HTR-8/SVneo (cell line): ENCODE measurements around the gene LACTBL1.

Source experiments
- DNase-seq: peaks from one replicate; pipeline ENCODE4 v3.0.0; 2011; ENCODE audit warnings: low spot score, mixed read lengths; ENCODE audit not compliant: insufficient read length
- FAIRE-seq: peaks from 2 replicates; lab custom pipeline; 2011; peaks lifted over from hg19 to GRCh38; lab: Jason Lieb, UNC

LACTBL1 gene

DNA sequence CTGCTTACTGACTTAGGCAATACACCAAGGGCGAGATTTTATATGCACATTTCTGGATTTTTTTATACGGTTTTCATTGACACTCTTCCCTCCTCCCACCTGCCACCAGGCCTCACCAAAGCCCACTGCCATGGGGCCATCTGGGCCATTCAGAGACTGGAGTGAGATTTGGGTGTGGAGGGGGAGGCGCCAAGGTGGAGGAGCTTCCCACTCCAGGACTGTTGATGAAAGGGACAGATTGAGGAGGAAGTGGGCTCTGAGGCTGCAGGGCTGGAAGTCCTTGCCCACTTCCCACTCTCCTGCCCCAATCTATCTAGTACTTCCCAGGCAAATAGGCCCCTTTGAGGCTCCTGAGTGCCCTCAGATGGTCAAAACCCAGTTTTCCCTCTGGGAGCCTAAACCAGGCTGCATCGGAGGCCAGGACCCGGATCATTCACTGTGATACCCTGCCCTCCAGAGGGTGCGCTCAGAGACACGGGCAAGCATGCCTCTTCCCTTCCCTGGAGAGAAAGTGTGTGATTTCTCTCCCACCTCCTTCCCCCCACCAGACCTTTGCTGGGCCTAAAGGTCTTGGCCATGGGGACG, 57.9 kb downstream of the LACTBL1 start:
- DNase-seq (no peak), FAIRE-seq (no peak)

DNA sequence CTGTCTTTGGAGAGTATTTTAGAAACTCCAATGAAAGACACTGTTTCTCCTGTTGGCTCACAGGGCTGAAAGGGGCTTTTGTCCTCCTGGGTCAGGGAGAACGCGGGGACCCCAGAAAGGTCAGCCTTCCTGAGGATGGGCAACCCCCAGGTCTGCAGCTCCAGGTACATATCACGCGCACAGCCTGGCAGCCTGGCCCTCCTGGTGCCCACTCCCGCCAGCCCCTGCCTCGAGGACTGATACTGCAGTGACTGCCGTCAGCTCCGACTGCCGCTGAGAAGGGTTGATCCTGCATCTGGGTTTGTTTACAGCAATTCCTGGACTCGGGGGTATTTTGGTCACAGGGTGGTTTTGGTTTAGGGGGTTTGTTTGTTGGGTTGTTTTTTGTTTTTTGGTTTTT, 58.5 kb downstream of the LACTBL1 start:
- DNase-seq = no peak
- FAIRE-seq = no peak

DNA sequence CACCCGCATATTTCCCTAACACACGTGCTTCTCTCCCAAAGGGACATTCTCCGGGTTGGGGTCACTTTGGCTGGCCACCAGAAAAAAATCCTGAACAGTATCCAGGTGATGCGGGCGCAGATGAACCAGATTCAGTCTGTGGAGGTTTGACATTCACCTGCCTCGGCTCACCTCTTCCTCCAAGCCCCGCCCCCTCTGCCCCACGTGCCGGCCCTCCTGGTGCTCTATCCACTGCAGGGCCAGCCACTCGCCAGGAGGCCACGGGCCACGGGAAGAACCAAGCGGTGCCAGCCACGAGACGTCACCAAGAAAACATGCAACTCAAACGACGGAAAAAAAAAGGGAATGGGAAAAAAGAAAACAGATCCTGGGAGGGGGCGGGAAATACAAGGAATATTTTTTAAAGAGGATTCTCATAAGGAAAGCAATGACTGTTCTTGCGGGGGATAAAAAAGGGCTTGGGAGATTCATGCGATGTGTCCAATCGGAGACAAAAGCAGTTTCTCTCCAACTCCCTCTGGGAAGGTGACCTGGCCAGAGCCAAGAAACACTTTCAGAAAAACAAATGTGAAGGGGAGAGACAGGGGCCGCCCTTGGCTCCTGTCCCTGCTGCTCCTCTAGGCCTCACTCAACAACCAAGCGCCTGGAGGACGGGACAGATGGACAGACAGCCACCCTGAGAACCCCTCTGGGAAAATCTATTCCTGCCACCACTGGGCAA, 59.1 kb downstream of the LACTBL1 start:
- FAIRE-seq = no peak
- no peak for DNase-seq

DNA sequence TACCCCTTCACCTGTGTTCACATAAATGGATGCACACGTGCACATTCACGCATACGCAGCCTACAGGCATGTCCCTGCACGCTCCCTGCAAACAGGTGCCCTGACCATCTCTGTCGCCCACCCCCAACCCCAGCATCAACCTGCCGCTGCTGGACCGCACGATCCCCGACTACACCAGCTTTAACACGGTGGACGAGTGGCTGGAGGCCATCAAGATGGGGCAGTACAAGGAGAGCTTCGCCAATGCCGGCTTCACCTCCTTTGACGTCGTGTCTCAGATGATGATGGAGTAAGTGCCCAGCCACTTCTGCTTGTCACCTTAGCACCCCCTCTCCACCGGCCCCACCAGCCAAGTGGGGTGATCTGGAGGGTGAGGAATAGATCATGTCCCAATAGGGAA, 60.4 kb downstream of the LACTBL1 start:
- FAIRE-seq (no peak), DNase-seq (no peak)

DNA sequence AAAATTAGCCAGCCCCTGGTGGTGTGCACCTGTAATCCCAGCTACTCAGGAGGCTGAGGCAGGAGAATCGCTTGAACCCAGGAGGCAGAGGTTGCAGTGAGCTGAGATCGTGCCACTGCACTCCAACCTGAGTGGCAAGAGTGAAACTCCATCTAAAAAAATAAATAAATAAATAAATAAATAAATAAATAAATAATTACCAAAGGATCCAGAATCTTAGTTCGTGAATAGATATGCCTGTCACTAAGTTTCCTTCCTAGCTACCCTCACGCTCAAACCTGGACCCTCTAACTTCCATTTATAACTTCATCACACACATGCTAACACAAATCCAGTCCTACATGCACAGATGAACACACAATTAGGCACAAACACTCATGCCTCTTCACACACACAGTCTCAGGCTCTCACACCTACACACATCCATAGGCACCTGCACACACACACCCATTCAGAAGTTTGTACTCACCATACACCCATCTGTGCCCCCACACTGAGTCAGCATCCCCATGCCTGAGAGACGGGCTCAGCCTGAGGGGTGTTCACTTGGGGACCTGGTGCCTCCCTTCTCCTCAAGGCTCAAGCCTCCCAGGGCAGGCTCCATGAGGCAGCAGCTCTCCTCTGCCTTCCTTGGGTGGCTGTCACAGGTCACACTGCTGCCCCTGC, 61.5 kb downstream of the LACTBL1 start:
- DNase-seq (no peak), FAIRE-seq (no peak)

DNA sequence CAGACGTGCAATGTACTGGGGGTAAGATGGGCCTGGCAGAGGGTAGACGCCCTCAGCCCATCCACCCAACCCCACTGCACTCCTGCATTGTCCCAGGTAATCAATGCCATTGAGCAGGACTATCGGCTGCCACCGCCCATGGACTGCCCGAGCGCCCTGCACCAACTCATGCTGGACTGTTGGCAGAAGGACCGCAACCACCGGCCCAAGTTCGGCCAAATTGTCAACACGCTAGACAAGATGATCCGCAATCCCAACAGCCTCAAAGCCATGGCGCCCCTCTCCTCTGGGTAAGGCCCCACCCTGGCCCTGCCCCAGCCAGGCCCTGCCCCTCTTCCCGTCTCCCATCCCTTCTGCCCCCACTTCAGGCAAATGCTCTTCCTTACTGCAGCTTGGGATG, 62.4 kb downstream of the LACTBL1 start:
- no peak for FAIRE-seq
- DNase-seq = no peak

DNA sequence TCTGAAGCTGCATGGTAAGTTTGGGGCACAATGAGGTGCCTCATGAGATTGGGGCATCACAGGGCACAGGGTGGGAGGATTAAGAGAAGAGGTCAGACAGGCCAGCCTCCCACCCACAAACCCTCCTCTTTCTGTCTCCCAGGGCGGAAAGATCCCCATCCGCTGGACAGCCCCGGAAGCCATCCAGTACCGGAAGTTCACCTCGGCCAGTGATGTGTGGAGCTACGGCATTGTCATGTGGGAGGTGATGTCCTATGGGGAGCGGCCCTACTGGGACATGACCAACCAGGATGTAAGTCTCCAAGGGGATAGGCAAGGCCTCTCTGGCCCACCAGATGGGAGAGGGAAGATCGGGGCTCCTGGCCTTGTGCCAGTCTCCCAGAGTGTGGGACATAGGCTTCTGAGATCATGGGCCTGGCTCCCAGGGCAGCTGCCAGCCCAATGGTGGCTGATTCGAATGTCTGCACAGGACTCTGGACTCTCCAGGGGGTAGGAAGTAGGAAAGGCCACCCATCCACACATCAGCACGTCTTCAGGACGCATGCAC, 63.7 kb downstream of the LACTBL1 start:
- no peak for FAIRE-seq
- no peak for DNase-seq

DNA sequence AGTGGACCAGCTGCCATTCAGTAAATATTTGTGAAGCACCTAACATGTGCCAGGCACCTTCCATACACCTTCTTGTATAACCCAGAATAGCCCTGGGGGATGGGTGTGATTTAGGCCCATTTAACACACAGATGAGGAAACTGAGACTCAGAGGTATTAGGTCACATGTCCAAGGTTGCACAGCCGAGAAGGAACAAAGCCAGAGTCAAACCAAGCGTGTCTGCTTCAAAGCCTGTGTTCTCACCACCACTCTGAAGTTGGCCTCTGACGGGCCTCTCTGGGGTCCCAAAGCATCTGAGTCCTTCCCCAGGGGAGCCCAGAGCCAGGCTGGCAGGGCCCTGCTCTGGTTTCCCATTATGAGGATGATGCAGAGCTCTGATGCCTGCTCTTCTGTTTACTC, 65.1 kb downstream of the LACTBL1 start:
- FAIRE-seq = no peak
- no peak for DNase-seq

DNA sequence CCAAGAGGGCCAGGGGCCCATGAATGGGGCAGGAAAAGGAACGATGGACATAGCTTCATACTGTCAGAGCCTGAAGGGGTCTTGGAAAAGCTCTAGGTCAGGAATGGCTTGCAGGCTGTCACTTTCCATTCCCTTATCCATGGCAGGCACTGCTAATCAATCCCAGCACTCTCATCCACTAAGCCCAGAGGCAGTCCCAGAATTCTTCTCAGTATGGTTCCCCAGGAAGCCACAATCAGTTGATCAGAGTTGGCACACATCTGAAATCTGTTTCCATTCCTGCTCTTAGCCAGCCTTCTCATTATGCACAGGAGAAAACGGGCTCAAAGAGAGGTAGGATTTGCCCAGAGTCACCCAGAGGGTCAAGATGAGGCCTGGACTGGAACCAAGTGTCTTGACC, 65.7 kb downstream of the LACTBL1 start:
- FAIRE-seq (no peak), DNase-seq (no peak)

DNA sequence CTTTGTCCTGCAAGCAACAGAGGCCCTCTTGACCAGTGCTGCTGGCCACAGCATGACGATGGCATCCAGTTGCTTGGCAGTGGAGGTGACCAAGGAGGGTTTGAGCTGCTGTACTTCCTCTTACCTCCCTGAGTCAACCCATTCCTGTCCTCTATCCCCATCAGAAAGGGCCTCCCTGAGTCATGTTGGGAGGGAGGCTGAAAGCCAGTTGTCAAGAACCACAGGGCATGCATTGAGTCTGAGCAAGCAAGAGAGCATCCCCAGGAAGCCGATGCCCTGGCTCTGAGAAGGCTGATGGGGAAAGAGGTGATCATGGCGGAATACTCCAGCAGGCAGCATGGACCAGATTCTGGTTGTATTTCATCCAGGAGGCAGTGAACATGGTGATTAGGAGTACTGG, 69.6 kb downstream of the LACTBL1 start:
- no peak for DNase-seq
- no peak for FAIRE-seq
